CD4-positive, alpha-beta T cell treated with Interleukin-1 beta for 1 hour (primary cell): ENCODE data around the gene SPCS1.
A peak's percentile ranks its signal among the peaks of the same experiment; 100 is the strongest.
"Not testable (repeated sequence)": the region's sequence is repeated elsewhere in the genome, so short reads cannot be mapped to it uniquely, and the experiment has no call there.

ENCODE experiments used
- DNase-seq, 2 donors: peaks; one replicate each; pipeline ENCODE4 v3.0.0-alpha.2; 2020 to 2022

The SPCS1 gene

DNA sequence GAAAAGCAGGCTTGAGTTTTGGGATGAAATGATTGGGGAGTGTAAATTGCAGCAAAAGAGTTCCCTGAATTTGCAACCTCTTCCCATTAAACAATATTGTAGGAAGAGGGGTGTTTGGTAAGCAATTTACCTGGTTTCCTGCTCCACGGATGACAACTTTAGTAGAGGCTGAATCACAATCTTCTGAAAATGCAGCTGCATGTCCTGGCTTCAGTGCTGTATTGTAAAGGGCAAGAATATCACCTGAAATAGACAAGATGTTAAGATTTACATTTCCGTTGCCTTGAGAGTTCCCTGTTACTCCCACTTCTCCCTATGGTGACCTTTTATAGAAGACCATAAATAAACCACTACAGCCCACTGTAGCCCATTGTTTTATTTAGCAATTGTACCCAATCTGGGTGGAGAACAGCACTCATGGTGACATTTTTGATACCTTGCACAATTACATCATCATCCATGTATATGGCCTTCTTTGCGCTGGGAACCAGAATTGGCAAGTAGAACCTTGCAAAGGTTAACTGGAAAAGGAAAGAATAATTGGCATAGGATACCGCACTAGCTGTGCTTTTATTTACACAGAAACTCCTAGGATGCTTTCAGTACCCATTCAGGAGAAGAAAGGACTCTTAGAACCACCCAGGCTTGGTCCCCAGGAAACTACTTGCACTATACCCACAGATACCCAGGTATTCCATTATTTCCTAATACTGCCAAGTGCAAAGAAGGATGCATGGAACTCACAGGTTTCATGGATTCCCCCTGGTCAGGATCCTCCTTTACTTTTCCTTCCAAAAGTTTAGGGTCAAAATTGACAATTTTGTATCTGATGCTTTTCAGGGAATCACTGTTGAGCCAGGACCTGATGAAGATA lies 9.9 kb upstream of the SPCS1 start:
- DNase-seq = no peak

DNA sequence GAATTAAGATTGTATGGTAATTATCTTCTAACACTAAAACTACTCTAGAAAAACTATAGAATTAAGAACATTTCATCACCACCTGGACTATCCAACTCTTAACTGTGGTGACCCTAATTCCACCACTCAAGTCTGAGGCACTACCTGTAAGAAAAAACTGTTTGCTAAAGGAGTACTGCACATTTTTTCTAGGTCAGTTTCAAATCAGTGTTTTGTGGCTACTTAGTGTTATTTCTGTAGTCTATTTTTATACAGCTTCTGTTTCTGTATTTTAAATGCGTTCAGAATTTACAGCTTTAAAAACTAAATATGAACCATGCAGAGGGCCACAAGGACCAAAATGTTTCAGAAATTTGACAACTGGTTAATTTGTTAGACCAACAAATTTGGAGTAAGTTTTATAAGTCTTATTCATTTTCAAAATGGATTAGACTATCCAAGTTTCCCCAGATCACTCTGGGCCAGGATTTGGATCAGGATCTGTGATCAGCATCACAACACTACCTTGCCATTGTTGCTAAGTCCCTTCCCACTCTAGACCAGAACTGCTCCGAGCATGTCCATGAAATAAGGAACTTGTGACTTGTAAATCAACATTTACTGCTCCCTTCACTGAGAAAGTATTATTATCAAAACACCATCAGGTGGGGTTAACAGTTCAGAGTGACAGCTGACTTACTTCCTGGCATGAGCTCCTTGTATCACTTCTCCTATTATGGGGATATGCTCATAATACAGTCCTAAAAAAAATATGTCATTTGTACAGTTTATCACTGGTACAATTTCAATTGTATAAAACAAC lies 8.9 kb upstream of the SPCS1 start:
- DNase-seq = no peak

DNA sequence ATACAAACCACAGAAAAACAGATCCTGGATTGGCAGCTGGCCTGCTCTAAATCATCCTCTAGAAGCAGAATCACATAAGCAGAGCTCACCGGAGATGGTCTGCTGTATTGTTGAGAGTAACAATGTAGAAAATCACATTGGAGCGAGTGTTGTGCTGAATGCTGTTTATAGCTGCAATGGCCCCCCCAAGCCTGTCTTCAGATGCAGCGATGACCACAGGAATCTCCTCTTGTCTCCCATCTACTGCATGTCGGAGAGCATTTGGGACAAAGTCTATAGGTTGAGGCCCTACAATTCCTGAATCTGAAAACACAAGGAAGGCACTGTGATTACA lies 8.3 kb upstream of the SPCS1 start:
- DNase-seq = no peak

DNA sequence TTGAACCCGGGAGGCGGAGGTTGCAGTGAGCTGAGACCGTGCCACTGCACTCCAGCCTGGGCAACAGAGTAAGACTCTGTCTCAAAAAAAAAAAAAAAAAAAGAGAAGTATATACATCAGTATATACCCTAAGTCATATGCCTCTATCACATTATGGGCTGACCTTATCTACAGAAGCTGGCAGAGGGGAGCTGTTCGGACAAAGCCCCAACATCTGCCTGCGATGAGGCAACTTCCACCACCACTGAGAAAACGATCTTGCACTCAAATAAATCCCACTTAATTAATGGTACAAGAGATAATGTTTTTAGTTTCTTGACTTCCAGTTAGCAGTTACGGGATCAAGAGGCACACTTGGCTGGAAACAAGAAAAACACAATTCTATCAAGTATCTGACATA lies 2.6 kb upstream of the SPCS1 start:
- DNase-seq = no peak

DNA sequence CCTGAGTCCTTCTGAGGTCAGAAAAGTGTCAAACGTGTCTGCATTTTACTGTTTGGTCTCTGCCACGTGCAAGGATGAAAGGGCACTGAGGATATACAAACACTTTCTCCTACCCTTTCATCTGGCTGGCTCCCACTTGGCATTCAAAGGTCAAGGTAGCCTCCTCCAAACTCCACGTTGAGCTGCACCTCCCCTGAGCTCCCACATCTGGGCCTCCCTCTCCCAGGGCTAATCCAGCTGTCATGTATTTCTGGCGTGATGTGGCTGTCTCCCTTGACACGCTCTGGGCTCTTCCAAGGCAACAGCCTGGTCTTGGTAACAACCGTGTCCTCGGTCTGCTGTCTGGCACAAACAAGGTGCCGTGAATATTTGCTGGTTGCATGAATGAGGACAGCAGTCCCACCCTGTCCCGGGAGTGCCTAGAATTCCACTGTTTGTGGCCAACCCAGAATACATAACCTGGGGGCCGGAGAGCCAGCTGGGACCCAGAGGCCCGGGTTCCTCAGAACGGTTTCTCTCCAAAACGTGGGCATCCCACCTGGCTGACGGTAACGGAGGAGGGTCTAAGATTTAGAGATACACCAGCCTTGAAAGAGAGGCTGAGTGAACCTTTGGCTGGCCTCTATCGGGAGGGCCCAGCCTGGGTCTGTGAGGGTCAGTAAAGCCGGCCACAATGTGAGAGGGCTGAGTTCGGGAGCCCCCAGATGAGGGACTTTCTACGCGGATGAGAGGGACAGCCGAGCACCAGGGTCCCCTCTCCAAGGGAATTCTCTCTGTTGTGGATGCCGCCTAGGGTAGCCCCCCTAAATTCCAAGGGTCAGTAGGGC lies 1.1 kb upstream of the SPCS1 start:
- no peak for DNase-seq

DNA sequence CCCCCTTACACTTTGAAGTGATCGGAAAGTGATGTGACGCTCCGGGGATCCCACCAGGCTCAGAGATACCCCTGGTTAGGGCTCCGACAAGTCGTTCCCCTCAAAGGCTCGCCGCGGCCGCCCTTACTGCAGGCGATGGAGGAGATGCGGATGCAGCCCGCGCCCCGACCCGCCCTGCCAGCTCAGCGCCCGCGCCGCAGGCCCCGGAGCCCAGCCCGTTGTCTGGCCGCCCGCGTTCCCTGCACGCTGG lies 543 bp upstream of the SPCS1 start:
- no peak for DNase-seq

DNA sequence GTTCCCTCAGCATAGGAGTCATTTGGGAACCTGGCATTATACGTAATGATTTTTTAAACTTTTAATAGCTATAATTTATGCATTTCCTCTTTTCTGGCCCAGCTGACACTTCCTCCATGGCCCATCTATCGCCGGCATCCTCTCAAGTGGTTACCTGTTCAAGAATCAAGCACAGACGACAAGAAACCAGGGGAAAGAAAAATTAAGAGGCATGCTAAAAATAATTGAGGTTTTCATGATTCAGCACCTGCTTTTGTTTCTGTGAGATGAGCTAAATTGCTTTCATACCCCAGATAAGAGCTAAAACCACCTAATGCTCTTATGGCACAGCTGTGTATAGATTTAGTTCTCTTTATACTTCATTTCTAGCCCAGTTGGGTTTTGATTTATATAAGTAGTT lies 1.7 kb downstream of the SPCS1 start:
- DNase-seq = no peak

DNA sequence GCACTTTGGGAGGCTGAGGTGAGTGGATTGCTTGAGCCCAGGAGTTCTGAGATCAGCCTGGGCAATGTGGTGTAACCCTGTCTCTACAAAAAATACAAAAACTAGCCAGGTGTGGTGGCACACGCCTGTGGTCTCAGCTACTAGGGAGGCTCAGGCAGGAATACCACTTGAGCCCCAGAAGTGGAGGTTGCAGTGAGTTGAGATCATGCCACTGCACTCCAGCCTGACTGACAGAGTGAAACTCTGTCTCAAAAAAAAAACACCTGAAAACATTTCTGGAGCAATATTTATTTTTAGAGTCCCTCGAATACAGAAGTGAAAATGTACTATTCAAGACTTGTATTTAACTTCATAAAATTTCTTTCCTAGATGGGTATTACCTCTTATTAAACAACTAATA lies 4.6 kb downstream of the SPCS1 start:
- DNase-seq = no peak

DNA sequence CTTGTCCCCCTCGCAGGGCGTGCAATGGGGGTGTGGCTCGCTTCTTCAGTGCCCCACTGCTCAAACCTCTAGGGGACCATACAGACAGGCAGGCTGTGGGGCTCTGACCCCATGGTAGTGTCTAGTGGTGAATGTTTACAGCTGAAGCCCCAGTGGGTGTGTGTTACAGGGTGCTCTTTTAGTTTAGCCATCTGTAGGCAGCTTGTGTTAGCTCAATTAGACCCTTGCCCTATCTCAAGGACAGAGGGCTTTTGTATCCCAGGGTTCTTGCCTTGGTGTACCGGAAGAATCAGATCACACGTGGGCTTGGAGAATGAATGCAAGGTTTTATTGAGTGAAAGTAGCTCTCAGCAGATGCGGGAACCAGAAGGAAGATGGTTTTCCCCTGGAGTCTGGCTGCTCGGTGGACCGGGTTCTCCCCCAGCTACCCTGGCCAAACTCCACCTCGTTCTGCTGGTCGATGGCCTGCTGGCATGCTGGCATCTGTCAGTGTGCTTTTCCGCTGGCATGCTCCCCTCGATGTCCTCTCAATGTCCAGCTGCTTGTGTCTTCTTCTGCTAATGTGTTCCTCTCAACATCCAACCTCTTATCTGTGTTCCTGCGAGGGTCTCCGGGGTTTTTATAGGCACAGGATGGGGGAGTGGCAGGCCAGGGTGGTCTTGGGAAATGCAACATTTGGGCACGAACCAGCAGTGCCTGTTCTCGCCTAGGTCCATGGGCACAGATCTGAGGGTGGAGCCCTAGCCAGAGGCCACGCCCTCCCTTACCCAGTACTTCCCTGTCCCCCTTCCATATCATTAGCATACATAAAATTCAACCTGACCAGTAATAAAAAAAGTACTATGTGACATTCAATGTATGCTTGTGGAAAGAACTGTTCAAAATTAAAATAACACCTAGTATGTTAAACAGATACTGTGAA lies 6.6 kb downstream of the SPCS1 start:
- DNase-seq = no peak

DNA sequence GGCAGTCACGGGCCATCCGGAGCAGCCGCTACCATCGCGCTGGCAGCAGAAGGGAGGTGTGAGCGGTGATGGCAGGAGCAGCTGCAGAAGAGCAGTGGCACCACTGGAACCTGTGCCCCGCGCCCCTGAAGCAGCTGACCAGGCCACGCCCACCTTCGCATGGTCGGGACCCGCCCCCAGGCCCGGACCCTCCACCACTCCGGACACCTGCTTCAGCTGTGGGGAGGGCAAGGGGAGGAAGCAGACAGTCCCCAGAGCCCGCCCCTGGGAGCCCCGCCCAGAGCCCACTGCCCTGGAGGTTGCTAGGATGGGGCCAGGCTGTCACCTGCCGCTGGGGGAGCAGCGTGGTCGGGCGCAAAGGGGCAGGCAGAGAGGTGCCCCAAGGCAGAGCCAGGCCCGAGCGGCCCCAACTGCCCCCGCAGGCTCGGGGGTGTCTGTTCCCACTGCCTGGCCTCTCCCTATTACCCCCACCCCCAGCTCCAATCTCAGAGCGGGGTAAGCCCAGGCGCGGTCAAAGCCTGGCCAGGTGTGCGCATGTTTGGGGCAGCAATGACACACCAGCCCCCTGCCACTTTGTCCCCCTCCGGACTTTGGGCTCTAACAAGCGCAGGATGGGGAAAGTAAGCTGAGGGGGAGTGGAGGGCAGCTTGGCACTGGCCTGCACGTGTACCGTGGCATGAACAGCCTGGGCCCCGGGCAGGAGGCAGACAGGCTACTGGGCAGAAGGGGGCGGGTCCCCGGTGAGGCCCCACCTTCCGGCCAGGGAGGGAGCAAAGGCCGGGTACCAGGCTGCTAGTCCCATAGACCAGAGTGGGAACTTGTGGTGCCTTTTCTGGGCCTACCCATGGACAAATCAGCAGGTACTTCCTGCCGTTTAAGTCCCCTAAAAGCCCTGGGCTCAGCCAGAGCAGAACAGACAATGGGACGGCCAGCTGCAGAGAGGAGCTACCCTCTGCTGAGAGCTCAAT lies 8.7 kb downstream of the SPCS1 start:
- no peak for DNase-seq

DNA sequence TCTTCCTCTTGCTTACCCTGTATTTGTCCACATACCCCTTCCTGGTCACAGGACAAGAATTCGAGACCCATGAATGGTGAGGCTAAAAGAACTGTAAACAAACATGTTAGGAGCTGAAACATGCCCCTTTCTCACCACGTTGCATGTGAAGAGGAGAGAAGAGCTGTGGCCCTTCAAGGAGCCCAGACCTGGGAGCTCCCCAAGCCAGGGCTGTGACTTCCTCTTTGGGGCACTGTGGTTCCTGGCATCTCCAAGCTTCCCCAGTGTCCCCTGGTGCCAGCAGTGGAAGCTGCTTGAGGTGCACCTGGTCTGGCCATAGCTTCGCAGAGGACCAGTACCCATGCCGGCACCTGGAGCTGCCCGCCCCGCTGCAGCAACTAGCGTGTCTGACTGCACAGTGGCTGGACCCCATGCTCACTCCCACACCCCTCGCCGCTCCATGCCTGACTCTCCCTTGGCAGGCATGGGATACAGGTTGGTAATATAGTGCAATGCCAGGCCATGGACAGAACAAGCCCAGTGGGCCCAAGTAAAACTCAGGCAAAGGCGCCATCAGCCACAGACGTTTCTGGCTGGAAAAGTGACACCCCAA lies 9.9 kb downstream of the SPCS1 start:
- no peak for DNase-seq

DNA sequence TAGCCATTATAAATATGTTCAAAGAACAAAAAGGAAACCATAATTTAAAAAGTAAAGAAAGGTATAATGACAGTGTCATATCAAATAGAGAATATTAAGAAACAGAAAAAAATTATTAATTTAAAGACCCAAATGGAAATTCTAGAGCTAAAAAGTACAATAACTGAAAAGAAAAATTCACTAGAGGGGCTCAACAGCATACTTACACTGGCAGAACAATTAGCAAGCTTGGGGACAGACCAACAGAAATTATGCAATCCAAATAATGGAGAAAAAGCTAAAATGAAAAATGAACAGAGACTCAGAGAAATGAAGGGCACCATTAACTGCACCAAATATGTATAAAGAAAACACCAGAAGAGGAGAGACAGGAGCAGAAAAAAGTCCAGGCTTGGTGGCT lies 13.7 kb downstream of the SPCS1 start:
- DNase-seq = no peak

DNA sequence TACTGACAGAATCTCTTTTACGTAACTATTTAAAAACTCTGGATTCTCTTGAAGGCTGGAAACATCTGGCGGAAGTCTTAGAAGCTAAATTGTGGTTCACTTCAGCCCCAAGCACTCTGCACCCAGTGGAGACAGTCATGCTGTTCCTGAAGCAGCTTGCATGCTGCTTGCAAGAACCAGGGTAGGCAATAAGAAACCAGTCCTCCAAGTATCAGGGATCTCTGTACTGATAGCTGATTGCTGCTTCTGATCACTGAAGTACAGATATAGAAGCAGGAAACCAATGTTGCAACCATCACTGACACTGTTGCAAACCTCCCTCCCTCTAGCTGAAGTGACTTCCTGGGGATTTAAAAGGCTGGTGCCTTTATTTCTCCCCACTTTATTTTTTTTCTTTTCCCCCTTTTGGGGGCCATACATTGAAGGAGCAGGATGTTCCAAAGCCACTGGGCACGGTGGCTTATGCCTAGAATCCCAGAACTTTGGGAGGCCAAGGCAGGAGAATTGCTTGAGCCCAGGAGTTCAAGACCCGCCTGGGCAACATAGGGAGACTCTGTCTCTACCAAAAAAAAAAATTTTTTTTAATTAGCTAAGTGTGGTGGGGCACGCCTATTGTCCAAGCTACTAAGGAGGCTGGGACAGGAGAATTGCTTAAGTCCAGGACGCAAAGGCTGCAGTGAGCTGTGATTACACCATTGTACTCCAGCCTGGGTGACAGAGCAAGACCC lies 15.3 kb downstream of the SPCS1 start:
- peak; percentile 23 to 24 for DNase-seq

DNA sequence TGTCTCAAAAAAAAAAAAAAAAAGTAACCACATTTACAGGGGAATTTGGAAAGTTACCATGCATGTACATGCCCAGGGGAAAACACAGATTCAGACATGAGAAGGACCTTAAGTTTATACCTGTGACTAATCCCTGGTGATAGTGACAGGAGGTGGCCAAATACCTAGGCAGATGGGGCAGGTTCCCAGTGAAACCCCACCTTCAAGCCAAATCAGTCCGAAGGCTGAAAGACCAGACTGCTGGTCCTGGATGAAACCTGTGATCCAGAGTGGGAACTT lies 15.8 kb downstream of the SPCS1 start:
- no peak for DNase-seq

DNA sequence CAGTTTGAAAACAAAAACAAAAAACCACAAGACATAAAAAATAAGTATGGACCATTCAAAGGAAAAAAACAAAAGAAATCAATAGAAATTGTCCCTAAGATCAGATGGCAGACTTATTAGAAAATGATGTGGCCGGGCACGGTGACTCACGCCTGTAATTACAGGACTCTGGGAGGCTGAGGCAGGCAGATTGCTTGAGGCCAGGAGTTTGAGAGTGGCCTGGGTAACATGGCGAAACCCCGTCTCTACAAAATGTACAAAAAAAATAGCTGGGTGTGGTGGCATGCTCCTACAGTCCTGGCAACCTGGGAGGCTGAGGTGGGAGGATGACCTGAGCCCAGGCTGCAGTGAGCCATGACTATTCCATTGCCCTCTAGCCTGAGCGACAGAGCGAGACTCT lies 16.6 kb downstream of the SPCS1 start:
- DNase-seq = no peak

DNA sequence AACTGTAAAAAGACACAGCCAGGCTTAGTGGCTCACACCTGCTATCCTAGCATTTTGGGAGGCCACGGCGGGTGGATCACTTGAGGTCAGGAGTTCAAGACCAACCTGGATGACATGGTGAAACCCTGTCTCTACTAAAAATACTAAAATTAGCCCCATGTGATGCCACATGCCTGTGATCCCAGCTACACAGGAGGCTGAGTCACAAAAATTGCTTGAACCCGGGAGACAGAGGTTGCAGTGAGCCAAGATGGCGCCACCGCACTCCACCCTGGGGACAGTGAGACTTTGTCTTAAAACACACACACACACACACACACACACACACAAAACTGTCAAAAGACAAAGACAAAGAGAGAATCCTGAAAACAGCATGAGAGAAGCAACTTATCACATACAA lies 18.0 kb downstream of the SPCS1 start:
- no peak for DNase-seq

DNA sequence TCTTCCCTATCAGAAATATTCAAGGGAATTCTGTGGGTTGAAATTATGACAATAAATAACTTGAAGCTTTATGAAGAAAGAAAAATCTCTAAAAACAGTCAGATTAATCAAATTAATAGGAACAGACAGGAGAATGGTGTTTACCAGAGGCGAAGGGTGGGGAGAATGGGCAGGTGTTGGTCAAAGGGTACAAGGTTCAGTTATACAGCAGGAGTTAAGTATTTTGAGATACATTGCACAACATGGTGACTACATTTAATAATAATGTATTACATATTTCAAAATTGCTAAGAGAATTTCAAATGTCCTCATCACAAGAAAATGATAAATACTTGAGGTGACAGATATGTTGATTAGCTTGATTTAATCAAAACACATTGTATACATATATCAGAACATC lies 18.6 kb downstream of the SPCS1 start:
- DNase-seq = no peak

DNA sequence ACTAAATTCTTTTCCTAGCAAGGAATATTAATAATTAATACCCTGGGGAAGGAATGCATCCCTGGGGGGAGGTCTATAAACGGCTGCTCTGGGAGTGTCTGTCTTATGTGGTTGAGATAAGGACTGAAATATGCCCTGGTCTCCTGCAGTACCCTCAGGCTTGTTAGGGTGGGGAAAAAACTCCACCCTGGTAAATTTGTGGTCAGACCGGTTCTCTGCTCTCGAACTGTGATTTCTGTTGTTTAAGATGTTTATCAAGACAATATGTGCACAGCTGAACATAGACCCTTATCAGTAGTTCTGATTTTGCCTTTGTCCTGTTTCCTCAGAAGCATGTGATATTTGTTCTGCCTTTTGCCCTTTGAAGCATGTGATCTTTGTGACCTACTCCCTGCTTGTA lies 22.8 kb downstream of the SPCS1 start:
- not testable (repeated sequence) for DNase-seq

DNA sequence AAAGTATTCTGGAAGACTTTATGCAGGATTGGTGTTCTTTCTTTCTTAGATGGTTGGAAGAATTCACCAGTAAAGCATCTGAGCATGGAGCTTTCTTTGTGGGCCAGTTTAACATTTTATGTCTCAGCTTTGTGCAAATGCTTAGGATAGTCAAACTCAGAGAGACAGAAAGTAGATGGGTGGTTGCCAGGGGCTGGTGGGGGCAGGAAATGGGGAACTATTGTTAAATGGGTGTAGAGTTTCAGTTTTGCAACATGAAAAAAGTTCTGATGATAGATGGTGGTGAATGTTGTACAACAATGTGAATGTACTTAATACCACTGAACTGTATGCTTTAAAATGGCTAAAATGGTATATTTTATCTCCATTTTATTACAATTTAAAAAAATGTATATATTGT lies 24.8 kb downstream of the SPCS1 start:
- DNase-seq = no peak

DNA sequence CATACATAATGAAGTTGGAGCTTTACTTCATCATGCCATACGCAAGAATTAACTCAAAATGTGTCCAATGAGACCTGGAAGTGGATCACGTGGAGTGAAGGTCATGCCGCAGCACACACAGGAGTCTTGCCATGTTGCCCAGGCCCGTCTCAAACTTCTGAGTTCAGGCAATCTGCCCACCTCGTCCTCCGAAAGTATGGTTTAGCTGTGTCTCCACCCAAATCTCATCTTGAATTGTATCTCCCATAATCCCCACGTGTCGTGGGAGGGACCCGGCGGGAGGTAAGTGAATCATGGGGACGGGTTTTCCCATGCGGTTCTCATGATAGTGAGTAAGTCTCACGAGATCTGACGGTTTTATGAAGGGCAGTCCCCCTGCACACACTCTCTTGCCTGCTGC lies 25.7 kb downstream of the SPCS1 start:
- no peak for DNase-seq
